SK-N-MC (cell line): Measurements from ENCODE around the gene KIF26B.

Experiments
- EZH2 ChIP-seq: fragments of 200-600 bp; sonication (generic); IDR thresholded peaks from one replicate; pipeline ENCODE4 v1.6.1; 2017; ENCODE audit warnings: antibody characterized with exemption
- POLR2AphosphoS5 ChIP-seq: IDR thresholded peaks from 2 replicates; pipeline ENCODE4 v1.6.1; 2012; ENCODE audit warnings: mild to moderate bottlenecking, low read depth, low read length, borderline replicate concordance

DNA sequence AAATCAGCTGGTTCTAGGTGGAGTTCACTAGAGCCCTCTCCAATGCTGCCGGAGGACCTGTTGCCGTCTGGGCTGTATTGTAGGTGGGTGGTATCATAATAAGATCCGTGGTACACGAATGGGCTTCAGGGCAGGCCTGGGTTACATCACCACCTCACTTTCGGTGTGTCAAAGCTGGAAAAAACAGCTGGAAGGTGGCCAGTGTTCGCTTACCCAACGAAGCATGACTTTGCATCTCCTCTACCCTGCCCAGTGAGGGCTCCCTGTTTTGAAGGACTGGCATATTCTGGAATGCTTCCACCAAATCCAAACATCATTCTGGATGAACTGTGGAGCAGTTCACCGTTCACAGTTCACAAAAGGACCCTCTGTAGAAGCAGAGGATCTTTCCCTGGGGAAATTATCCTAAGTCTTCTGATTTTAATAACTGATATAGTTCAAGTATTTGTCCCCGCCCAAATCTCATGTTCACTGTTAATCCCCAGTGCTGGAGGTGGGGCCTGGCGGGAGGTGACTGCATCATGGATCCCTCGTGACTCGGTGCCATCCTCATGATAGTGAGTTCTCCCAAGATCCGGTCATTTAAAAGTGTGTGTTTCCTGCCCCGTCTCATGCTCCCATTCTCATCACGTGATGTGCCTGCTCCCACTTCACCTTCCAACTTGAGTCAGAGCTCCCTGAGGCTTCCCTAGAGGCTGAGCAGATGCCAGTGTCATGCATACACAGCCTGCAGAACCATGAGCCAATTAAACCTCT lies 429.0 kb downstream of the KIF26B start:
- TF ChIP-seq EZH2, result no peak
- no peak for TF ChIP-seq POLR2AphosphoS5
